SJSA1 (cell line): ENCODE data around the gene PLXNA4. TPM values are rescaled to one million over a fixed set of nuclear protein-coding genes. Genes with fewer than 3 reads are reported as not detected.

Experiments
- DNase-seq, 2 experiments: peaks; one replicate each; pipeline ENCODE4 v3.0.0-alpha.2; 2015 to 2020; ENCODE audit warnings: low spot score in 2 of 2, low read depth in 1 of 2
- H3K27ac ChIP-seq: fragments of 250-450 bp; sonication (Bioruptor Pico); 2 replicates; pipeline ENCODE4 v1.5.1; 2020; ENCODE audit warnings: mild to moderate bottlenecking, moderate library complexity
- H3K27me3 ChIP-seq: fragments of 250-450 bp; sonication (Bioruptor Pico); replicated peaks from 2 replicates; pipeline ENCODE4 v1.5.1; 2020; ENCODE audit warnings: mild to moderate bottlenecking, moderate library complexity
- H3K36me3 ChIP-seq: fragments of 250-450 bp; sonication (Bioruptor Pico); 2 replicates; pipeline ENCODE4 v1.5.1; 2020; ENCODE audit warnings: mild to moderate bottlenecking
- H3K4me1 ChIP-seq: fragments of 250-450 bp; sonication (Bioruptor Pico); replicated peaks from 2 replicates; pipeline ENCODE4 v1.6.1; 2021; ENCODE audit warnings: mild to moderate bottlenecking
- H3K4me3 ChIP-seq: fragments of 250-450 bp; sonication (Bioruptor Pico); 2 replicates; pipeline ENCODE4 v1.5.1; 2020; ENCODE audit warnings: mild to moderate bottlenecking
- H3K9me3 ChIP-seq: fragments of 250-450 bp; sonication (Bioruptor Pico); replicated peaks from 2 replicates; pipeline ENCODE4 v1.5.1; 2020; ENCODE audit warnings: mild to moderate bottlenecking
- total RNA-seq: library from RNA; depleted of rRNA; stranded (reverse); fragments of >200 nt; shearing (Covaris generic); gene quantifications from 2 replicates; pipeline ENCODE4 v1.2.3, GENCODE V29; 2014

PLXNA4 gene
- total RNA-seq, 1 experiment from 2014 or later: not detected

DNA sequence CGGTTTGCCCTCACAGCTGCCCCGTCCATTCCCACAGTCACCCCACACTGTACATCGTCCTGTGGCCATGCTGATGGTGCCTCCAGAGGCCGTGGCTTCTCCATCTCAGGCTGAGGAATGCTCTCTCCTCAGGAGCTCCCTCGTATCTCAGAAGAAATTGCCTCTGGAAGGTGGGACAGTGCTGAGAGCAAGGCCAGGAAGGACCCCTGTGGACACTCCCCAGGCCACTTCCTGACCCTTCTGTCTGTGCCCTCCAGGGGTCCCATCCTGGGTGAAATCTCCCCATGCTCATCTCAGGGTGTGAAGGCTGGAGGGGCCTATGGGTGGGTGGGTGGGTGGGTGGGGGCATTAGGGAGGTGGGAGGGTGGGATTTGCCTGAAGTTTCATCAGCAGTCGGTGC, 454.3 kb downstream of the PLXNA4 start:
- no peaks in the 10 kb centered on the region for H3K4me1 ChIP-seq
- H3K4me3 ChIP-seq: no peak overlapping the region
- H3K9me3 ChIP-seq: no peaks in the 10 kb centered on the region
- H3K27me3 ChIP-seq: no peaks in the 10 kb centered on the region
- DNase-seq: no peak
- H3K27ac ChIP-seq: no peak overlapping the region
- H3K36me3 ChIP-seq: no peaks in the 10 kb centered on the region

DNA sequence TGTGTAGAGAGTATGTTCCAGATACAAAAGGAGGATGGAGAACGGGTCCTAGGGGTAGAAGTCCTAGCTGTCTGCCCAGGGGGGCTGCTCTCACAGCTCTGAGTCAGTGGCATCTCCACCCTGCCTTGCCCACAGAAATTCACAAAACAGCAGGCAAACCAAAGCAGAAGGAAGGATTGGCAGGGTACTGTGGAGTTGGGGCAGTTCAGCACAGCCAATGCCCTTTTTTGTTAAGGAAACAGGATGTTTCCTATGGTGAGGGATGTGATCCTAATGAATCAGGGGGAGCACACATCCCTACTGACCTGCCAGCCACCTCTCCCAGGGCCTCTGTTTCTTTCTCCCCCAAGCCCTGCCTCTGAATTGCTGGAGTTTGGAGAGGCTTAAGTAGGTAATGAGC, 457.6 kb downstream of the PLXNA4 start:
- DNase-seq: no peak
- Histone ChIP-seq H3K4me3 (no peak overlapping the region), H3K9me3 (no peaks in the 10 kb centered on the region), H3K27ac (no peak overlapping the region), H3K27me3 (no peaks in the 10 kb centered on the region), H3K4me1 (no peaks in the 10 kb centered on the region), H3K36me3 (no peaks in the 10 kb centered on the region)

DNA sequence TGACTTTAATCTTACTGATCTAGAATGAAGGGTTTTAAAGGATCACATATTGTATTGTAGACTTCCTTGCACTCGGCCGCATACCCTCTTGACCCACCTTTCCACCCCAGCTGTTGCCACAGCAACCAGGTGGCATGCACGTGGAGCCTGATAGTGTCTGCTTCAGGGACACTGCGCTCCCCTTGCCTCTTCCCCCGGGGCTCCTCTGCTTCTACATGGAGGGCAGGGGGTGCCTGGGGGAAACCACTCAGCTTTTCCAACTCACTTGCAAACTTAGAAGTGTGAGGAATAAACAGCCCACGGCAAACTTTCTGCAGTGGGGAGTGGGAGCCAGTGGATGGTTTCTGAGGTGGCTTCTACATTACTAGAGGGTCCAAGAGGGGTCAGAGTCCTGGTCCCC, 458.6 kb downstream of the PLXNA4 start:
- H3K27me3 ChIP-seq: no peaks in the 10 kb centered on the region
- no peak overlapping the region for H3K27ac ChIP-seq
- H3K9me3 ChIP-seq: no peaks in the 10 kb centered on the region
- H3K36me3 ChIP-seq: no peaks in the 10 kb centered on the region
- no peak overlapping the region for H3K4me3 ChIP-seq
- no peaks in the 10 kb centered on the region for H3K4me1 ChIP-seq
- no peak for DNase-seq

DNA sequence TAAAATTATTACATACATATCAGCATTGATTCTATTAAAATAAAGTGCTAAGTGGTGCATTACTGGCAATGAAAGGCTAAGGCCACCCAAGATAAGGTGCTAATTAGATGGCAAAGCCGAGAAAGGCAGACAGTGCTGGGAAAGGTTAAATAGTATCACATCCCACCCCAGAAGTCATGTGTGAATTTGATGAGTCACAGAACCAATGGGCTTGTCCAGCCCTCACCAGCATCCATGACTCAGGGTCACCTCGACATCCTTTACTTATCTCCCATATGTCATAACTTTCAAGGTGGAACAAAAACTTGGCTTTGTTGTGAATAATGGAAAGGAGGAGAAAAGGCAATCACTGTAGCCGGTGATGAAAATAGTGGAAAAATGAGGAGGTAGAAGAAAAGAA, 459.1 kb downstream of the PLXNA4 start:
- H3K36me3 ChIP-seq: no peaks in the 10 kb centered on the region

DNA sequence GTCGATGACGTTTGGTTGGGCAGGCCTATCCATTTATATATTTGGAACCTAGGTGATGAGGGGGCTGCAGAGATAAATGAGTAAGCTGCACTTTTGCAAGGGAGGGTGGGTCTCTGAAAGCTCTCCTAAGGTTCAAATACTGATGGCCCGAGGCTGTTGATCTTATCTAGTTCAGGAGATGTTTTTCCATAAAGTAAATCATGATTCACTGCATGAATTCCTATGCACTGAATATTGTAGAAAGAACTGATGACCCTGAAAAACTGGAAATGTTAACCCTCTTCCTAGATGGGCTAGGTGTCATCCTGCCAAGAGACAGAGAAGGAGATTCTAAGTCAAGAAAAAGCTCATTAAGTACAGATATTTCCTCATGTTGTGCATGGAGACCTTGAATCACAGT, 459.9 kb downstream of the PLXNA4 start:
- H3K4me1 ChIP-seq: no peaks in the 10 kb centered on the region
- no peak for DNase-seq
- no peak overlapping the region for H3K4me3 ChIP-seq
- no peaks in the 10 kb centered on the region for H3K27me3 ChIP-seq
- no peaks in the 10 kb centered on the region for H3K9me3 ChIP-seq
- no peaks in the 10 kb centered on the region for H3K36me3 ChIP-seq
- no peak overlapping the region for H3K27ac ChIP-seq

More for the DNA sequence above, 459.1 kb downstream of the PLXNA4 start:
- H3K4me1 ChIP-seq: no peaks in the 10 kb centered on the region
- no peak for DNase-seq
- no peak overlapping the region for H3K27ac ChIP-seq
- no peaks in the 10 kb centered on the region for H3K9me3 ChIP-seq
- no peak overlapping the region for H3K4me3 ChIP-seq
- H3K27me3 ChIP-seq: no peaks in the 10 kb centered on the region

DNA sequence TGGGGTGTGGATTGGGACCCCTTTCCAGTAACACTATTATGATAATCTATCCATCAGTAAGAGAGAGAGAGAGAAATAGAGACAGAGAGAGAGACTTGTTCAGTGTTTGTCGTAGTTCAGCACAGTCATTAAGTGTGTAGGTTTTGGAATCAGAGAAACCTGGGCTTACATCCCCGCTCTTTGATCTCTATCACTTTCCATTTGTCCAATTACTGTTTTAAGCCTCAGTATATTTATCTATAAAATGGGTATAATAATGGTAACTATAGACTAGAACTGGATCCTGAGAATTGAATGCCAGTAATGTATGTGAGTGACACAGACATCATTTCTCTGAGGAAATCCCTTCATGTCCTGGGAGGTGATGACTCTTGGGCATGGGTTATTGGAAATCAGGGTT, 460.5 kb downstream of the PLXNA4 start:
- H3K4me3 ChIP-seq: no peak overlapping the region
- no peaks in the 10 kb centered on the region for H3K9me3 ChIP-seq
- no peaks in the 10 kb centered on the region for H3K27me3 ChIP-seq
- H3K4me1 ChIP-seq: no peaks in the 10 kb centered on the region
- no peak overlapping the region for H3K27ac ChIP-seq
- no peaks in the 10 kb centered on the region for H3K36me3 ChIP-seq
- DNase-seq: no peak

DNA sequence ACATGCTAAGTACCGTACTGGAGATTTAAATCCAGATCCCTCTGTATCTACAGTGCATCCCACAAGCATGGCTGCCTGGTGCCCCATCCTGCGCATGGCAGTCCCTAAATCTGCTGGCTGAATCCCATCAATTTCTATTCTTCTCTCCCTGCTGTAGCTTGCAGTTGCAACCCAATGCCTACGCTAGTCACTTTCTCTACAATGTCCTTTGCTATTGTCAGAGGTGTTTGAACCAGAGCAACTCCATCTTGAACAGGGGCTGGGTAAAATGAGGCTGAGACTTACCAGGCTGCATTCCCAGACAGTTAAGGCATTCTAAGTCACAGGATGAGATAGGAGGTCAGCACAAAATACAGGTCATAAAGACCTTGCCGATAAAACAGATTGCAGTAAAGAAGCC, 461.2 kb downstream of the PLXNA4 start:
- no peak for DNase-seq
- Histone ChIP-seq H3K27me3 (no peaks in the 10 kb centered on the region; the same call in 1 of the 2 replicates), H3K9me3 (no peaks in the 10 kb centered on the region), H3K27ac (no peak overlapping the region), H3K36me3 (no peaks in the 10 kb centered on the region), H3K4me3 (no peak overlapping the region), H3K4me1 (no peaks in the 10 kb centered on the region)

DNA sequence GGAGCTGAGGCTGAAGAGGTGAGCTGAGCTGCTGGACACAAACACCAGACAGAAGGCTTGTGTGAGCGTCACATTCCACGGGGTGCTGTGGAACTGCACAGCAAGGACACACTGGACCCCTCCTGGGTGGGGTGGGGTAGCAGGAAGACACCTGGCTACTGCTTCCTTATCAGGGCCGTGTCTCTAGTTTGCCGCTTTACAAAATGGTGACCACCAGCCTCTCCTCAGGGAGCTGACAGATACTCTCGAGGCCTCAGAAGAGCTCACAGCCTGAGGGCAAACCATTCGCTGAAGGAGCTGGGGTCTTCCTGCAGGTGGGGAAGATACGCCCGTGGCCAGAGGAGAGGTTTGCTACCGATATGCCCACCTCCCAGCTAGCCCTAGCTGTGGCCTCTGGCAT, 461.9 kb downstream of the PLXNA4 start:
- H3K4me3 ChIP-seq: no peak overlapping the region
- no peaks in the 10 kb centered on the region for H3K36me3 ChIP-seq
- no peak for DNase-seq
- H3K27ac ChIP-seq: no peak overlapping the region
- H3K9me3 ChIP-seq: no peaks in the 10 kb centered on the region
- H3K4me1 ChIP-seq: no peaks in the 10 kb centered on the region
- H3K27me3 ChIP-seq: peaks cover under 1% of the 10 kb centered on the region

DNA sequence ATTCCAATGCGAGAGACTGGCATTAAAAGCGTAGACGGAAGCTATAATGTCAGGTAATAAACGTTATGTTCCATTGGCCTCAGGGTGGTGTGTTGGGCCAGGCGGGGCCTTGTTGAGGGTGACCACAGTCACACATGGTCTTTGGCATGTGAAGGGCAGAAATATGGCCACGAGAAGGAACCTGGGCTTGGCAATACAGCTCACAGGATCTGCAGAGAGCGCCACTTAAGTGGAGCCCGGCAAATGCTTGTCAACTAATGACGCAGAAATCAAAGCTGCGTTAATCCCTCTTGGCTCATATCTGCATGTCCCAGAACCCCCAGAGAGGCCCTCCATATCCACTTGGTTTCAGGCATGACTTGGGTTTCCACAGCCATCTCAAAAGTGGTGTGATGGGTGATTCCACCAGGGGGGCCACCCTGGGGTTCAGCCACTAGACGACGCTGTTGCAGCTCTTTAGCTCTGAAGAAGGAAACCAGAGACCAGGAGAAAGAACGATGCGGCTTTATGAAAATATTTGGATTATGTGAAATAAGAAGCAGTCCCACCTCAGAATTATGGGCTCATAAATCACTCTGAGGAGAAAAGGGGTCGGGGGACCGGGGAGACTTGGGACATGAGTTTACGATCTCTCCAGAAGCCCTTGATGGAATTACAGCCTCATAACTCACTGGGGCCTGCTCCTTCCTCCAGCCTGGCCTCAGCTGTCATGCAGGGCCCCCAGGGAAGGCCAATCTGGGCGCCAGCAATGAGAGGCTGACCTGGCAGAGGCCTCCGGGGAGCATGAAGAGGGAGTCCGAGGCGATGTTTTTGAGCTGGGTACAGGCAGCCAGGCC, 462.5 kb downstream of the PLXNA4 start:
- no peaks in the 10 kb centered on the region for H3K36me3 ChIP-seq
- no peak overlapping the region for H3K27ac ChIP-seq
- no peak overlapping the region for H3K4me3 ChIP-seq
- no peaks in the 10 kb centered on the region for H3K4me1 ChIP-seq
- H3K9me3 ChIP-seq: no peaks in the 10 kb centered on the region
- DNase-seq: no peak
- H3K27me3 ChIP-seq: peaks cover 7% of the 10 kb centered on the region

DNA sequence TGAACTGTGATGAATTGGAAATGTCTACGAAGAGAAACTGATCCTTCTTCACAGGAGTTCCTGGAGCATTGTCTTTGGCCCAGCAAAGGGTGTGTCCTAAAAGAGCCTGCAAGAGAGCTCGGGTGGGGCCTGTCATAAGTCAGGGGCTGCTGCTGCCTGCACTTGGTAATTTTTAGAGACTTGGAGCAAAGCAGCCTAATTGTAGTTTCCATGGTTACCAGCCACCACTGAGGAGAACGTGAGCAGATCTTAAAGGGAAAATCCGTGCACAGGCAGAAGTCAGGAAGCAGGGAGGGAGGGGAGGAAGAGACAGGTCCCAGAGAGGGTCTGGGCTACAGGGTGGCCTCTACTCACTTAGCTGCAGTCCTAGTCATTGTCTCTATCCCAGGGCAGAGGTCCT, 463.6 kb downstream of the PLXNA4 start:
- Histone ChIP-seq H3K4me1 (no peaks in the 10 kb centered on the region), H3K9me3 (no peaks in the 10 kb centered on the region), H3K36me3 (no peaks in the 10 kb centered on the region), H3K27me3 (peaks cover 9% of the 10 kb centered on the region), H3K27ac (no peak overlapping the region), H3K4me3 (no peak overlapping the region)
- DNase-seq: no peak

DNA sequence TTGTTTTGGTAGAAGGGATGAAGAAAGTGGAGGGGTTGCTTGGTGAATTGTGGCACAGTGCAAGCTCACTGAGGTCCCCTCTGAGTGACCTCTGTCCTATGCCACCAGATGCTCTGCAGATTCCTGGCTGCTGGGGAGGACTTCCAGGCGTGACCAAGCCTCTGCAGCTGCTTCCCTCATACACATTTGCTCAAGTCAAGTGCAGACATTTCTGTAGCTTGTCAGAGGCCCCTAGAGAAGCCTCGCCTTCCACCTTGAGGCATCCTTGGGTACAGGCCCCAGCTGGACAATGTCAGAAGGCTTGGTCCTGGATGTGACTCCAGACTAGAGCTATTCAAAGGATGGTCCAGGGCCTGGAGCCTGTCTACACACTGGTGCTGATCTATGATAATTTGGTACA, 464.2 kb downstream of the PLXNA4 start:
- Histone ChIP-seq H3K4me3 (no peak overlapping the region), H3K36me3 (no peaks in the 10 kb centered on the region), H3K9me3 (no peaks in the 10 kb centered on the region), H3K27ac (no peak overlapping the region), H3K4me1 (no peaks in the 10 kb centered on the region), H3K27me3 (peaks cover 12% of the 10 kb centered on the region)
- no peak for DNase-seq

DNA sequence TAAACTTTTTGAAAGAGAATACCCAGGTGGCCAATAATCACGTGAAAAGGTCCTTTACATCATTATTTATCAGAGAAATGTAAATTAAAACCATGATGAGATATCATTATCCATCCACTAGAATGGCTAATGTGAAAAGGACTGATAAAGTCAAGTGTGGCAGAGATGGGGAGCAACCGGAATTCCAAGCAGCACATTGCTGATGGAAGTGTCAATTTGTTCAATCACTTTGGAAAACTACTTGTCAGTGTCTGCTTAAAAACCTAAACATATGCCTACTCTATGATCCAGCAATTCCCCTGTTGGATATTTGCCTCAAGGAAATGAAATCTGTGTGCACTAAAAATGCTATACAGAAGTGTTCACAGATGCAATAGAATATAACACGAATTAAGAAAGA, 465.6 kb downstream of the PLXNA4 start:
- Histone ChIP-seq H3K9me3 (no peaks in the 10 kb centered on the region), H3K4me3 (no peak overlapping the region)
- DNase-seq: no peak

DNA sequence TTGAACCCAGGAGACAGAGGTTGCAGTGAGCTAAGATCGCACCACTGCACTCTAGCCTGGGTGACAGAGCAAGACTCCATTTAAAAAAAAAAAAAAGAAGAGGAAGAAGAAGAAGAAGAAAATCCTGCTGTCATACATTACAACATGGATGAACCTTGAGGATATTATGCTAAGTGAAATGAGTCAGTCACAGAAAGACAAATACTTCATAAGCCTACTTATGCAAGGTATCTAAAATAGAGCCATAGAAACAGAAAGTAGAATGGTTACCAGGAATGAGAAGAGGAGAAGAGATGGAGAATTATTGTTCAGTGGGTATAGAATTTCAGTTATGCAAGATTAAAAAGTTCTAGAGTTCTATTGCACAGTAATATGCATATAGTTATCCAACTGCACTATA, 466.5 kb downstream of the PLXNA4 start:
- H3K27me3 ChIP-seq: peaks cover 12% of the 10 kb centered on the region
- no peak for DNase-seq
- H3K36me3 ChIP-seq: no peaks in the 10 kb centered on the region
- H3K4me1 ChIP-seq: no peaks in the 10 kb centered on the region
- no peaks in the 10 kb centered on the region for H3K9me3 ChIP-seq
- no peak overlapping the region for H3K27ac ChIP-seq
- no peak overlapping the region for H3K4me3 ChIP-seq

More for the DNA sequence above, 465.6 kb downstream of the PLXNA4 start:
- Histone ChIP-seq H3K4me1 (no peaks in the 10 kb centered on the region), H3K27me3 (peaks cover 12% of the 10 kb centered on the region), H3K27ac (no peak overlapping the region), H3K36me3 (no peaks in the 10 kb centered on the region)

DNA sequence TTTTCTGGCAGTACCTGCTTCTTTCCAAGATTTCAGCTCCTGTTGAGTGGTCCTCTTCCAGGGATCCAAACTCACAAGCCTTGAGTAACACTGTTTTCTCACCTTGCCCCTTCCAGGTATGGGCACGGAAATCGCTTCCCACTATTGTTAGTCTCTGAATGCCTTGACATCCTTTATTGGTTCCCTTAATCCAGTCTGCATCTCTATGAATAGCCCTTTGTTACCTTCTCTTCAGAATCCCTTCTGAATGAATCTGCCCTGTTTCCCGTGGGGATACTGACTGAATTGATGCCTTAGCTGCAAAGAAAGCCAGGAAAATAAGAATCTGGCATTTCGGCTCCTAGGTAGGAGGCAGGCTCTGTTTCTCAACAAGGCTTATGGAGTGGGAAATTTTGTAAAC, 467.7 kb downstream of the PLXNA4 start:
- Histone ChIP-seq H3K4me1 (no peaks in the 10 kb centered on the region), H3K36me3 (no peaks in the 10 kb centered on the region), H3K27ac (no peak overlapping the region), H3K27me3 (peaks cover 12% of the 10 kb centered on the region), H3K9me3 (no peaks in the 10 kb centered on the region), H3K4me3 (no peak overlapping the region)
- no peak for DNase-seq

DNA sequence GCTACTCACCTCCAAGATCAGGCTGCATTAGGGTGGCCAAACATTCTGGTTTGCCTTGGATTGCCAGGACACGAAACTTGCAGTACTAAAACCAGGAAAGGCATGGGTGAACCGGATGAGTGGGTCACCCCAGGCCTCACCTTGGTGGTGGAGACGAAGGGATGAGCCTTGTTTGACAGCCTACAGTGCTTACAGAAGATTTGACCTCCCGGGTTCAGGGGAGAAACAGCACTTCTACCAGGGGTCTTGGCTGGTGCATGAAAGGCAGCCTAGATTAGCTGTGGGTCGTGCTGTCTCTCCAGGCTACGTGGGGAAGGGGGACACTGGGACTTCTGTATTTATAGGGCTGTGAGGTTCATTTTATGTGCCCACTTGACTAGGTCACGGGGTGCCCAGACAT, 469.8 kb downstream of the PLXNA4 start:
- no peak for DNase-seq
- H3K27ac ChIP-seq: no peak overlapping the region

More for the DNA sequence above, 469.8 kb downstream of the PLXNA4 start:
- Histone ChIP-seq H3K9me3 (no peaks in the 10 kb centered on the region), H3K4me1 (no peaks in the 10 kb centered on the region), H3K27me3 (peaks cover 12% of the 10 kb centered on the region), H3K4me3 (no peak overlapping the region), H3K36me3 (no peaks in the 10 kb centered on the region)
